ENCODE measurements around the gene USP12.

GRCh38 chr13:27194895-27195764, 23.5 kb upstream of the USP12 start:
- TF ChIP-seq CTCF (IDR thresholded peaks at IDR 0.05) (no peak), POLR2AphosphoS5 (IDR thresholded peaks at IDR 0.05) (no peak)
